ENCODE data around the gene MKI67. TPM values are rescaled to one million over a fixed set of nuclear protein-coding genes. Genes with fewer than 3 reads are reported as not detected.

The MKI67 gene
- total and polyA plus RNA-seq, 9 of the 15 experiments (the other 6 are each of a cell fraction or from before 2014, with no cell fraction given), result 11.8 to 86.5 (median 36.0) TPM

DNA sequence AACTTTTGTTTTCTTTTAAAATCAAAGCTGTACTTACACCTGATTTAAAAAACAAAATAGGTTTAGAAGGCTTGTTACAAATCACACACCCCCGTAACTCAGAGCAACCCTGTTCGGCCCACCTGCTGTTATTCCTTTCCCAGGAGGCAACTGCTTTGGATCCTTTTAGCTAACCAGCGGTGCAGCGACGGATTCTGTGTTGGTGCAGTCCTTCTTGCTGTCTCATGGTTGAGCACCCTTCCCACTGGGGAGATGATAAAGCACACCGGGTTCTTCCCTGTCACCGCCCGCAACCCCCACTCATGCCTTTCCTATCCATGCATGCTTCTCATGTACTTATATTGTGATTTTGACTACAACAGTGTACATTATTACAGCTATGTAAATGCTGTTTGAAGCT is 24.8 kb upstream of the MKI67 start:
- in situ Hi-C loops (cut with MboI), result no loop called here
- no peaks in the 10 kb centered on the region for H3K36me3 ChIP-seq (ENCODE audit: control insufficient read depth, insufficient read depth, low read length)
- ATAC-seq, result no peak
- no peak for FAIRE-seq
- H3K4me2 ChIP-seq (ENCODE audit: insufficient read depth, low read length), result no peak overlapping the region
- intact Hi-C loops (cut with micrococcal nuclease), result no loop called here
- peaks cover 0 to 13% of the 10 kb centered on the region in 2 experiments; a peak in 2 of 5 replicates for H3K4me1 ChIP-seq (replicated peaks in 1 of 2; ENCODE audit: control insufficient read depth in 2 of 2, insufficient read depth in 2 of 2, low read length in 2 of 2)
- 42% methylated on average over 6 of the region's 8 CpGs for WGBS (ENCODE audit: insufficient coverage, low coverage, missing lambda C conversion rate)
- H4K20me1 ChIP-seq (replicated peaks; ENCODE audit: control insufficient read depth, insufficient read depth, low read length), result no peaks in the 10 kb centered on the region
- no peaks in the 10 kb centered on the region for H3K9me3 ChIP-seq (replicated peaks; ENCODE audit: control insufficient read depth, insufficient read depth, low read depth, low read length)
- peaks cover 2 to 19% of the 10 kb centered on the region in 2 experiments; a peak in 3 of 5 replicates for H3K27me3 ChIP-seq (ENCODE audit: control insufficient read depth in 2 of 2, insufficient read depth in 2 of 2, low read length in 2 of 2)
- no peak overlapping the region for H3K9ac ChIP-seq (ENCODE audit: insufficient read depth in 1 of 2, low read depth in 2 of 2, low read length in 2 of 2)
- no peak overlapping the region for H2AFZ ChIP-seq (ENCODE audit: low read depth, low read length)
- ChIA-PET CTCF (ENCODE audit: low intra/inter-chr PET ratio) (interaction anchor here (1.2 to 3.0 kb wide), 3 partner anchors 73 to 116 kb away, joined by 3 to 14 read pairs (median 7); no protein-coding TSS in a partner anchor), POLR2A (no interaction called here)
- TF ChIP-seq HDAC6 (IDR thresholded peaks at IDR 0.05; ENCODE audit: low read depth, low read length) (no peak), ZFP30 (CRISPR knock-in tag; IDR thresholded peaks at IDR 0.05; ENCODE audit: borderline replicate concordance) (no peak)
- no peaks in the 10 kb centered on the region for H3K79me2 ChIP-seq (ENCODE audit: control insufficient read depth, insufficient read depth, low read length)
- no peak overlapping the region for H3K4me3 ChIP-seq
- H3K27ac ChIP-seq (ENCODE audit: extremely low read depth, low read depth, low read length), result no peak overlapping the region
- no TSS peak for BruUV-seq (replicated peaks)
- H3K9me1 ChIP-seq (ENCODE audit: control insufficient read depth, insufficient read depth, low read length), result no peaks in the 10 kb centered on the region
- no peak for DNase-seq (ENCODE audit: extremely low read depth in 1 of 4, low spot score in 3 of 4)

DNA sequence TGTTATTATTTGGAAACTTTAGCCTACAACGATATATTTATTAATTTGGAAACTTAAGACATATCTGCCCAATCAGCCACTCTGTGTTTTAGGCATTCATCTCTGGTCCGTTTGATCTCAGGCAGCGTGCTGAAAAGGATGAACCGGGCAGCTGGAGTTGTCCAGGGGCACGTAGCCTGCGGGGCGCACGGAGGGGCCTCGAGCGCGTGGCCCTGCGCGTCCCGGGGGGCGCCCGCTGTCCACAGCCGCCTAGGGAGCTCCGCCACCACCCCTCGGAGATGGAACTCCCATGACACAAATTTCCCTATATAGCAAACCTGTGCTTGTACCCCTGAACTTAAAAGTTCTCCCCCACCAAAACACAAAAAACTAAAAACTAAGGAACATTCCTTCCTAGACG is 24.3 kb upstream of the MKI67 start:
- H3K27me3 ChIP-seq (ENCODE audit: control insufficient read depth in 2 of 2, insufficient read depth in 2 of 2, low read length in 2 of 2), result peaks cover 2 to 19% of the 10 kb centered on the region in 2 experiments; a peak in 3 of 5 replicates
- H3K4me3 ChIP-seq, result no peak overlapping the region
- intact Hi-C loops (cut with micrococcal nuclease), result loop anchor here (1.0 kb wide), 1 partner anchor 72 kb away; no protein-coding TSS in a partner anchor
- DNase-seq (ENCODE audit: extremely low read depth in 1 of 4, low spot score in 3 of 4) (no peak), FAIRE-seq (no peak), ATAC-seq (no peak)
- no peaks in the 10 kb centered on the region for H4K20me1 ChIP-seq (replicated peaks; ENCODE audit: control insufficient read depth, insufficient read depth, low read length)
- no TSS peak for BruUV-seq (replicated peaks)
- ChIA-PET CTCF (ENCODE audit: low intra/inter-chr PET ratio) (interaction anchor here (1.2 to 3.0 kb wide), 3 partner anchors 72 to 115 kb away, joined by 3 to 14 read pairs (median 7); no protein-coding TSS in a partner anchor), POLR2A (no interaction called here)
- in situ Hi-C loops (cut with MboI), result no loop called here
- no peaks in the 10 kb centered on the region for H3K9me1 ChIP-seq (ENCODE audit: control insufficient read depth, insufficient read depth, low read length)
- no peaks in the 10 kb centered on the region for H3K79me2 ChIP-seq (ENCODE audit: control insufficient read depth, insufficient read depth, low read length)
- 28% methylated on average over 9 of the region's 20 CpGs for WGBS (ENCODE audit: insufficient coverage, low coverage, missing lambda C conversion rate)
- peak overlapping the region; percentile 59 for H2AFZ ChIP-seq (ENCODE audit: low read depth, low read length)
- no peaks in the 10 kb centered on the region for H3K36me3 ChIP-seq (ENCODE audit: control insufficient read depth, insufficient read depth, low read length)
- H3K4me1 ChIP-seq (replicated peaks in 1 of 2; ENCODE audit: control insufficient read depth in 2 of 2, insufficient read depth in 2 of 2, low read length in 2 of 2), result peaks cover 0 to 13% of the 10 kb centered on the region in 2 experiments; a peak in 2 of 5 replicates
- no peak overlapping the region; a peak in 1 of 4 replicates for H3K9ac ChIP-seq (ENCODE audit: insufficient read depth in 1 of 2, low read depth in 2 of 2, low read length in 2 of 2)
- no peak overlapping the region for H3K27ac ChIP-seq (ENCODE audit: extremely low read depth, low read depth, low read length)
- peak overlapping the region; percentile 76 for H3K4me2 ChIP-seq (ENCODE audit: insufficient read depth, low read length)
- H3K9me3 ChIP-seq (replicated peaks; ENCODE audit: control insufficient read depth, insufficient read depth, low read depth, low read length), result no peaks in the 10 kb centered on the region
- no peak for TF ChIP-seq ZNF197 (CRISPR knock-in tag; IDR thresholded peaks at IDR 0.05; ENCODE audit: low read depth)
- no peak for TF ChIP-seq HLTF (IDR thresholded peaks at IDR 0.05)
- TF ChIP-seq, protein P1, sequence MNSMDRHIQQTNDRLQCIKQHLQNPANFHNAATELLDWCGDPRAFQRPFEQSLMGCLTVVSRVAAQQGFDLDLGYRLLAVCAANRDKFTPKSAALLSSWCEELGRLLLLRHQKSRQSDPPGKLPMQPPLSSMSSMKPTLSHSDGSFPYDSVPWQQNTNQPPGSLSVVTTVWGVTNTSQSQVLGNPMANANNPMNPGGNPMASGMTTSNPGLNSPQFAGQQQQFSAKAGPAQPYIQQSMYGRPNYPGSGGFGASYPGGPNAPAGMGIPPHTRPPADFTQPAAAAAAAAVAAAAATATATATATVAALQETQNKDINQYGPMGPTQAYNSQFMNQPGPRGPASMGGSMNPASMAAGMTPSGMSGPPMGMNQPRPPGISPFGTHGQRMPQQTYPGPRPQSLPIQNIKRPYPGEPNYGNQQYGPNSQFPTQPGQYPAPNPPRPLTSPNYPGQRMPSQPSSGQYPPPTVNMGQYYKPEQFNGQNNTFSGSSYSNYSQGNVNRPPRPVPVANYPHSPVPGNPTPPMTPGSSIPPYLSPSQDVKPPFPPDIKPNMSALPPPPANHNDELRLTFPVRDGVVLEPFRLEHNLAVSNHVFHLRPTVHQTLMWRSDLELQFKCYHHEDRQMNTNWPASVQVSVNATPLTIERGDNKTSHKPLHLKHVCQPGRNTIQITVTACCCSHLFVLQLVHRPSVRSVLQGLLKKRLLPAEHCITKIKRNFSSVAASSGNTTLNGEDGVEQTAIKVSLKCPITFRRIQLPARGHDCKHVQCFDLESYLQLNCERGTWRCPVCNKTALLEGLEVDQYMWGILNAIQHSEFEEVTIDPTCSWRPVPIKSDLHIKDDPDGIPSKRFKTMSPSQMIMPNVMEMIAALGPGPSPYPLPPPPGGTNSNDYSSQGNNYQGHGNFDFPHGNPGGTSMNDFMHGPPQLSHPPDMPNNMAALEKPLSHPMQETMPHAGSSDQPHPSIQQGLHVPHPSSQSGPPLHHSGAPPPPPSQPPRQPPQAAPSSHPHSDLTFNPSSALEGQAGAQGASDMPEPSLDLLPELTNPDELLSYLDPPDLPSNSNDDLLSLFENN (IDR thresholded peaks at IDR 0.05; ENCODE audit: low read depth in 2 of 2, low read length in 2 of 2), result no peak
- no peak for TF ChIP-seq PHF20 (IDR thresholded peaks at IDR 0.05; ENCODE audit: partially characterized antibody)
- TF ChIP-seq HMGN3 (IDR thresholded peaks at IDR 0.05; ENCODE audit: borderline replicate concordance, extremely low read depth, insufficient read length, low read depth, low read length), result no peak

All from K562 (cell line).